AG20443 (cell line): ENCODE results near the gene PTTG1IP2.
A peak's percentile ranks its signal among the peaks of the same experiment; 100 is the strongest.
"Not testable (repeated sequence)": the region's sequence is repeated elsewhere in the genome, so short reads cannot be mapped to it uniquely, and the experiment has no call there.

Experiments
- DNase-seq: peaks from one replicate; pipeline ENCODE4 v3.0.0; 2012; ENCODE audit warnings: low spot score, mixed read lengths

Gene PTTG1IP2

GRCh38 chr7:90469554-90469953, at the start of gene PTTG1IP2:
Gene PTTG1IP2, plus strand, starts transcription at chr7:90469639. Its CDS starts 148 bp downstream, at chr7:90469787.
- DNase-seq, result no peak

- DNase-seq, result no peak
Measured at GRCh38 chr7:90421651-90422050, 47.8 kb upstream of the PTTG1IP2 start.

DNA sequence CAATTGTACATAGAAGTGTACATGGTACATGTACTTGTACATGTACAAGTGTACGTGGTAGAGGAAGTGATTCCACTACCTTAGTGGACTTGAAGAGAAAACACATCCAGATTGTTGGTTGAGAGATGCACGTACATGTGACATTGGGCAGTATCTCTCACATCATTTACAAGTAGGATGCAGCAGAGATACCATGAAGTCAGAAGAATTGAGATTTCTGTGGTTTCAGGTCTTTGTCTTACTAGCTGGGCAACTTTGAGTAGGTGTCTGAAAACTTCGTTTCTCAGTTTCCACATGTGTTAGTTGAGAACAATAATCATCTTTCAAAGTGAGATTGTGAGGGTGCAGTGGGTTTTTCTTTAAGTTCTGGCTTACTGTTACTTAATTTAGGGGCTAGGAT, 44.7 kb upstream of the PTTG1IP2 start:
- DNase-seq, result no peak

- DNase-seq, result no peak
Measured at GRCh38 chr7:90425376-90425775, 44.1 kb upstream of the PTTG1IP2 start.

GRCh38 chr7:90430614-90431460, 38.6 kb upstream of the PTTG1IP2 start:
- DNase-seq, result no peak

DNA sequence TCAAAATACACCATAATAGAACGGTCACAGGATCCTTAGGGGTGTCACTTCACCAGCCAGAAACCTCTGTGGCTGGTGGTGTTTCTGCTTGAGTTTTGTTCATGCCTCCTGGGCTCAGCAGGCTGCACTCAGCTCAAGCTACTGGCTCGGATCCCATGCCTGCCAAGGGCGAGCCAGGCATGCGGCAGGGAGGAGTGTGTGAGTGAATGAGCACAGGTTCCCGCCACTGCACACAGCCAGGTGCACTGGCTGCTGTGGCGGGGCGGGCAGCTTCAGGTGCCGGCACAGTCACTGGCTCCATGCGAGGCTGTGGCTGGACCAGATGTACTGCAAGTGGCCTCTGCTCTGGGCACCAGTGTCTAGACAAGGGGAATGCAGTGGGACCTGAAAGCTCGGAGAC, 36.7 kb upstream of the PTTG1IP2 start:
- no peak for DNase-seq

DNA sequence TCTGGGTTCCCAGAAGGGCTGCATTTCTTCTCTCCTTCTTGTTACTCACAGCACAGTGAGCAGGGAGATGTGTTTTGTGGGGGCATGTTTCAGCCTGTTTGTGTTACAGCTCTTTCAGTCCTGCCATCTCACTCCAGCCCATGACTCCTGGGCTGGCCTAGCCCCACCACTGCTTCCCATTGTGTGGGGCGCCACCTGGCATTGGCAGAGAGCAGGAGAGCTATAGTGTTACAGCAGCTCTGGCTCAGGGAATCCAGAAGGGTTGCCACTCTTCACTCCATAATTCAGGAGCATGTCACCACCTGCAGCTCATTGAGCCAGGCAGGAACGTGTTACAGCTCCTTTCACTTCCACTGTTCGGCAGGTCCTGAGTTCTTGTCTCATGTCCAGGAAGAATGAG, 36.2 kb upstream of the PTTG1IP2 start:
- DNase-seq, result no peak

- DNase-seq, result no peak
Measured at GRCh38 chr7:90445633-90446032, 23.8 kb upstream of the PTTG1IP2 start.

DNA sequence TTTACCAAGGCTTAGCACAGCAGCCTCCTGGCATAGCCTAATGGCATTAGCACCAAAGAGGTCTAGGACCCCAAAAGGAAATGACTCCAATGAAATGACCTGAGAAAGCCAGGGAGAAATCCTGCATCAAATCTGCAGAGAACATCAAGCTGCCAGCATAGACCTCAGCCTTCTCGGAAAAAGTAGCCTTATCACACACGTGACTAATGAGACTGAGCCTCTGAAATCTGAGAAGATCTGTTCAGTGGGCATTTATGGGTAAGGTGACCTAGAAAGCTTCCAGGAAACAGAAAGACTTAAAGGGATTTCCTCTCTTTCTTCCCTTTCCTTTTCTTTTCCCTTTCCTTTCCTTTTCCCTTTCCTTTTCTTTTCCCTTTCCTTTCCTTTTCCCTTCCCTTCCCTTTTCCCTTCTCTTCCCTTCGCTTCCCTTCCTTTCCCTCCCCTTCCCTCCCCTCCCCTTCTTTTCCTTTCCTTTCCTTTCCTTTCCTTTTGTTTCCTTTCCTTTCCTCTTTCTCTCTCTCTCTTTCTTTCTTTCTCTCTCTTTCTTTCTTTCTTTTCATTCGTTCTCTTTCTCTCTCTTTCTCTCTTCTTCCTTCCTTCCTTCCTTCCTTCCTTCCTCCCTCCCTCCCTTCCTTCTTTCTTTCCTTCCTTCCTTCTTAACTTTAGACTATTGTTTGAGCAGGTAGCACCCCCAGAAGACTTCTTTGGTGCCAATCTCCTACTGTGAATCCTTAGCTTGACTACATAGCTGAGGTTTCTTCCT, 23.1 kb upstream of the PTTG1IP2 start:
- no peak for DNase-seq

GRCh38 chr7:90453259-90453891, 16.1 kb upstream of the PTTG1IP2 start:
- no peak for DNase-seq

GRCh38 chr7:90453931-90454330, 15.5 kb upstream of the PTTG1IP2 start:
- DNase-seq, result no peak

DNA sequence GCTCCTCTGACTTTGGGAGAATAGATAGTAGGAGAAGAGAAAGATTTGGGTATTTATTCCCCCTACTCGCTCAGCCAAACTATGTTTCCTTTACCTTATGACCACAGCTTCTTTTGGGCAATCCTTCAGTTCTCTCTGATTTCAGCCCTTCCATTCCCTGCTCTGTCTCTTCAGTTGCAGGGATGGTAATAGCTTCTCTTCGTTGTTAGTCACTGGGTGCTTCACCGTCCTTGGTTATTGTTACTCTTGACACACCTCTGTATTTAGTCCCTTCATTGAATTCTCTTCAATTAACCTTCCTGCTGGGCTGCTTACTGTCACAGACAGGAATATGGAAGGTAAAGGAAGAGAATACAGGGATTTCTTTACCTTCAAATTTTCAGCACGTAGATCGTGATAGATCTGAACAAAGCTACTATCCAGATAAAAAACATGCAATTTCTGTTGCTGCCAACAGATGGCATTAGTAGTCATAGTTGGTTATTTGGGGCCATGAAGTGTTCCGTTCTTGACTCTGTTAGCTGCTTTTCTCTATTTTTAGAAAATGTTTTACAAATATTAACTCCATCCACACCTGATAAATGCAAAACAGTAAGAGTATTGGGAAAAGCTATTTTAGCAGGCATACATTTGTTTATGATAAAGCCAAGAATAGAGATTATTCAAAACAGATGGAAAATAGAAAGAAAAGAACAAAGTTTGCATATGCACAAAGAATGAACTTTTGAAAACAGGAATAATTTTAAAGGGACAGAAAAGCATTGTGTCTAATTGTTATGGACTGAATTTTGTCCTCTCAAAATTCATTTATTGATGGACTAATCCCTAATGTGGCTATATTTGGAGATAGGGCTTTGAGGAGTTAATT, 14.0 kb upstream of the PTTG1IP2 start:
- DNase-seq, result peak; percentile 66

GRCh38 chr7:90458104-90458503, 11.3 kb upstream of the PTTG1IP2 start:
- DNase-seq, result no peak

- peak; percentile 24 for DNase-seq
Measured at GRCh38 chr7:90459888-90460287, 9.6 kb upstream of the PTTG1IP2 start.

- DNase-seq, result peak; percentile 31
Measured at GRCh38 chr7:90461219-90461618, 8.2 kb upstream of the PTTG1IP2 start.

DNA sequence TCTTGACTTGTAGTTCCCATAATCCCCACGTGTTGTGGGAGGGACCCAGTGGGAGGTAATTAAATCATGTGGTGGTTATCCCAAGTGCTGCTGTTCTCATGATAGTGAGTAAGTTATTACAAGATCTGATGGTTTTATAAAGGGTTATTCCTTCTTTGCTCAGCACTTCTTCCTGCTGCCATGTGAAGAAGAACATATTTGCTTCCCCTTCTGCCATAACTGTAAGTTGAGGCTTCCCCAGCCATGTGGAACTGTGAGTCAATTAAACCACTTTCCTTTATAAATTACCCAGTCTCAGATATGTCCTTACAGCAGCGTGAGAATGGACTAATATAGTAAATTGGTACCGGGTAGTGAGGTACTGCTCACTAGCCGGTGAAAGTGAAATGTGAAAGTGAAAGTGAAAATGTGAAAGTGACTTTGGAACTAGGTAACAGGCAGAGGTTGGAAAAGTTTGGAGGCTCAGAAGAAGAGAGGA, 6.2 kb upstream of the PTTG1IP2 start:
- not testable (repeated sequence) for DNase-seq

DNA sequence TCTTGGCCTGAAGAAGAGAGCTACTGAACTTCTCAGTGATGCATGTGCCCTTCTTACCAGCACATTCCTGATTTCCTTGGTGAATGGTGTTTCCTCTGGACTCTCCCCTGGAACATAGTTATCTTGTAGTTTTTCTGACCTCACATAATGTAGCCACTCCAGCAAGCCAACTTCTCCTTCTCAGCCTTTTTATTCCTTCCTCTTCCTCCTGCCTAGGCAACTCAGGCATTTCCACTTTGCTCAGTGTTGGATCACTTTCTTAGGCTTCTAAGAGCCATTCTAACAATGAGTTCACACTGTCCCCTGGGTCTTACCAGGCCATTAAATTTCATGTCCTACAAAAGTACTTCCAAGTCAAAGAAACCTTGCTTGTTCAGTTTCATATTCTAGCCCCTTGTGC, 3.6 kb upstream of the PTTG1IP2 start:
- no peak for DNase-seq

- no peak for DNase-seq
Measured at GRCh38 chr7:90472805-90473540, 3.5 kb downstream of the PTTG1IP2 start.

- no peak for DNase-seq
Measured at GRCh38 chr7:90473814-90474213, 4.4 kb downstream of the PTTG1IP2 start.

DNA sequence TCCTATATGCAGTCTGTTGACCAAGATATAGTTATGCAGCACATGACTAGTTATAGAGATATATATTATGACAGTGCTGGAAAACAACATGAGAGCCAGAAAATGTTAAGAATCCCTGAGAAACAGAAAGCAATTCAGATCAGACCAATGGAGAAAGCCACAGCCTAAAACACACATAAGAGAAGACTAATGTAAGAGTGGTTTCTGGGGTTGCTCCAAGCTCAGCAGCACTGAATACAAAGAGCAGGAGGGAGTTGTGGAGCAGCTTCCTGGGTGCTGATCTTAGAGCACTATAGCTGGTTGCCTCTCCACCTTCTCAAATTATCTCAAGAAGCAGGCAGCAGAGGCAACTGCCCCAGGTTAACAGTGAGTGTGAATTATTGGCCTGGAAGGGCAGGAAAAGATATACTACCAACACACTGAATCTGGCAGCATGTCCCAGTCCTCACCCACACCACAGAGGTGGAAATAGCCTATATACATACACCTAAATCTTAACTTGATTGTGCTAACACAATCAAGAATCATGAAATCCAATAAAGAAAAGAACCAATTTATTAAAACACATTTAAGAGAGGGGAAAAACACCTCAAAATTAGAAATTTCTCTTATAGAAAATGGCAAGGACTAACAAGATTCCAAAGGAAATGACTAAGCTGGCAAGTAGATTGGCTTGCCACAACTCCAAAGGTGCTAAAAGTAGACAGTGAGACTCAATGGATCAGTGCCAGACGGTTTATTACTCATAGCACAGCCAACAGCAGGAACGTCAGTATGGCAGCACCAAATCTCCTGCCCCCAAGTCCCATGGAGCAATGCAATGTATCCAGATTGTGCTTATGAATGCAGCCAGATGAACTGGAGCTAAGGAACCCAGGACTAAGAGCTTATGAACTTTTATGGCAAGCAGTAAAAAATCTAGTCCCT, 5.1 kb downstream of the PTTG1IP2 start:
- peak; percentile 59 for DNase-seq
